ENCODE measurements around the gene CADM1.

Gene CADM1

GRCh38 chr11:115249061-115249578 is 255.1 kb downstream of the CADM1 start:
- Histone ChIP-seq H3K4me1 (ENCODE audit: control insufficient read depth in 1 of 2, insufficient read depth in 1 of 2, low read depth in 1 of 2, low read length in 1 of 2) (no peaks in the 10 kb centered on the region), H3K4me3 (ENCODE audit: low read depth in 1 of 2, low read length in 1 of 2) (no peak overlapping the region), H3K9me3 (no peaks in the 10 kb centered on the region), H3K36me3 (no peaks in the 10 kb centered on the region), H3K27ac (no peak overlapping the region), H3K27me3 (no peaks in the 10 kb centered on the region)
- TF ChIP-seq CTCF (IDR thresholded peaks at IDR 0.05) = no peak

GRCh38 chr11:115247953-115248352 is 256.3 kb downstream of the CADM1 start:
- H3K9me3 ChIP-seq = no peaks in the 10 kb centered on the region
- no peak overlapping the region for H3K4me3 ChIP-seq (ENCODE audit: low read depth in 1 of 2, low read length in 1 of 2)
- no peak for TF ChIP-seq CTCF (IDR thresholded peaks at IDR 0.05)
- no peak overlapping the region for H3K27ac ChIP-seq
- no peaks in the 10 kb centered on the region for H3K27me3 ChIP-seq
- no peaks in the 10 kb centered on the region for H3K4me1 ChIP-seq (ENCODE audit: control insufficient read depth in 1 of 2, insufficient read depth in 1 of 2, low read depth in 1 of 2, low read length in 1 of 2)
- H3K36me3 ChIP-seq = no peaks in the 10 kb centered on the region

GRCh38 chr11:115247361-115247760 is 256.9 kb downstream of the CADM1 start:
- no peaks in the 10 kb centered on the region for H3K27me3 ChIP-seq
- no peak overlapping the region for H3K27ac ChIP-seq
- no peaks in the 10 kb centered on the region for H3K4me1 ChIP-seq (ENCODE audit: control insufficient read depth in 1 of 2, insufficient read depth in 1 of 2, low read depth in 1 of 2, low read length in 1 of 2)
- TF ChIP-seq CTCF (IDR thresholded peaks at IDR 0.05) = no peak
- H3K9me3 ChIP-seq = no peaks in the 10 kb centered on the region
- H3K4me3 ChIP-seq (ENCODE audit: low read depth in 1 of 2, low read length in 1 of 2) = no peak overlapping the region
- H3K36me3 ChIP-seq = no peaks in the 10 kb centered on the region

- Histone ChIP-seq H3K27me3 (no peaks in the 10 kb centered on the region), H3K9me3 (no peaks in the 10 kb centered on the region), H3K27ac (no peak overlapping the region), H3K36me3 (no peaks in the 10 kb centered on the region), H3K4me1 (ENCODE audit: control insufficient read depth in 1 of 2, insufficient read depth in 1 of 2, low read depth in 1 of 2, low read length in 1 of 2) (no peaks in the 10 kb centered on the region), H3K4me3 (ENCODE audit: low read depth in 1 of 2, low read length in 1 of 2) (no peak overlapping the region)
- TF ChIP-seq CTCF (IDR thresholded peaks at IDR 0.05) = no peak
Measured at GRCh38 chr11:115244758-115245157, 259.5 kb downstream of the CADM1 start.

GRCh38 chr11:115244296-115244695 is 259.9 kb downstream of the CADM1 start:
- no peak overlapping the region for H3K4me3 ChIP-seq (ENCODE audit: low read depth in 1 of 2, low read length in 1 of 2)
- no peaks in the 10 kb centered on the region for H3K36me3 ChIP-seq
- H3K9me3 ChIP-seq = no peaks in the 10 kb centered on the region
- H3K27ac ChIP-seq = no peak overlapping the region
- TF ChIP-seq CTCF (IDR thresholded peaks at IDR 0.05) = no peak
- no peaks in the 10 kb centered on the region for H3K4me1 ChIP-seq (ENCODE audit: control insufficient read depth in 1 of 2, insufficient read depth in 1 of 2, low read depth in 1 of 2, low read length in 1 of 2)
- no peaks in the 10 kb centered on the region for H3K27me3 ChIP-seq

GRCh38 chr11:115242982-115243381 is 261.2 kb downstream of the CADM1 start:
- no peaks in the 10 kb centered on the region for H3K36me3 ChIP-seq
- no peak overlapping the region for H3K4me3 ChIP-seq (ENCODE audit: low read depth in 1 of 2, low read length in 1 of 2)
- H3K27ac ChIP-seq = no peak overlapping the region
- no peaks in the 10 kb centered on the region for H3K9me3 ChIP-seq
- H3K27me3 ChIP-seq = no peaks in the 10 kb centered on the region
- no peaks in the 10 kb centered on the region for H3K4me1 ChIP-seq (ENCODE audit: control insufficient read depth in 1 of 2, insufficient read depth in 1 of 2, low read depth in 1 of 2, low read length in 1 of 2)
- no peak for TF ChIP-seq CTCF (IDR thresholded peaks at IDR 0.05)
